Stimulated activated naive B cell treated with anti-CD40 and anti-IgM and Interleukin-4, amounts not matched to agents 10 μg/mL and 1 μg/mL and 100 μg/mL, for 72 hours (primary cell): ENCODE data around the gene CNGA1.
A peak's percentile ranks its signal among the peaks of the same experiment; 100 is the strongest.
"Not testable (repeated sequence)": the region's sequence is repeated elsewhere in the genome, so short reads cannot be mapped to it uniquely, and the experiment has no call there.

Source experiments
- ATAC-seq, 2 donors: fragments of 150-1000 bp; cut with Tn5 transposase; replicated peaks; 2 replicates each; pipeline ENCODE4 v1.10.0; 2021; ENCODE audit warnings: moderate library complexity in 1 of 2
- DNase-seq: peaks from one replicate; pipeline ENCODE4 v3.0.0; 2021
- H3K27ac Mint-ChIP-seq: one replicate; pipeline ENCODE4 v1.8.0; 2022; ENCODE audit warnings: mild to moderate bottlenecking, mixed read lengths
- H3K27me3 Mint-ChIP-seq, 2 donors: one replicate each; pipeline ENCODE4 v1.8.0; 2022; ENCODE audit warnings: mixed read lengths in 2 of 2
- H3K36me3 Mint-ChIP-seq, 2 donors: one replicate each; pipeline ENCODE4 v1.8.0; 2022; ENCODE audit warnings: mixed read lengths in 2 of 2, mild to moderate bottlenecking in 1 of 2
- H3K4me1 Mint-ChIP-seq, 2 donors: one replicate each; pipeline ENCODE4 v1.8.0; 2022; ENCODE audit warnings: mixed read lengths in 2 of 2, mild to moderate bottlenecking in 1 of 2
- H3K4me3 Mint-ChIP-seq, 2 donors: one replicate each; pipeline ENCODE4 v1.8.0; 2022; ENCODE audit warnings: mild to moderate bottlenecking in 2 of 2, mixed read lengths in 2 of 2, moderate library complexity in 1 of 2
- H3K9me3 Mint-ChIP-seq, 2 donors: one replicate each; pipeline ENCODE4 v1.8.0; 2022; ENCODE audit warnings: mixed read lengths in 2 of 2, mild to moderate bottlenecking in 1 of 2

CNGA1 gene

DNA sequence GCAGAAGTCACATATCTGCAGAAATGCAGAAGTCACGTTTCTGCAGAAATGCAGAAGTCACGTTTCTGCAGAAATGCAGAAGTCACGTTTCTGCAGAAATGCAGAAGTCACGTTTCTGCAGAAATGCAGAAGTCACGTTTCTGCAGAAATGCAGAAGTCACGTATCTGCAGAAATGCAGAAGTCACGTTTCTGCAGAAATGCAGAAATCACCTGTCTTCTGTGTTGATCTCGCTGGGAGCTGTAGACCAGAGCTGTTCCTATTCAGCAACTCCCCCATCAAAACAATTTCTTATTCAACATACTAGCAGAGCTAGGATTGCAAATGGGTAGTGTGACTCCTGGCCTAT lies 93.2 kb downstream of the CNGA1 start:
- not testable (repeated sequence) for H3K27ac Mint-ChIP-seq, DNase-seq

DNA sequence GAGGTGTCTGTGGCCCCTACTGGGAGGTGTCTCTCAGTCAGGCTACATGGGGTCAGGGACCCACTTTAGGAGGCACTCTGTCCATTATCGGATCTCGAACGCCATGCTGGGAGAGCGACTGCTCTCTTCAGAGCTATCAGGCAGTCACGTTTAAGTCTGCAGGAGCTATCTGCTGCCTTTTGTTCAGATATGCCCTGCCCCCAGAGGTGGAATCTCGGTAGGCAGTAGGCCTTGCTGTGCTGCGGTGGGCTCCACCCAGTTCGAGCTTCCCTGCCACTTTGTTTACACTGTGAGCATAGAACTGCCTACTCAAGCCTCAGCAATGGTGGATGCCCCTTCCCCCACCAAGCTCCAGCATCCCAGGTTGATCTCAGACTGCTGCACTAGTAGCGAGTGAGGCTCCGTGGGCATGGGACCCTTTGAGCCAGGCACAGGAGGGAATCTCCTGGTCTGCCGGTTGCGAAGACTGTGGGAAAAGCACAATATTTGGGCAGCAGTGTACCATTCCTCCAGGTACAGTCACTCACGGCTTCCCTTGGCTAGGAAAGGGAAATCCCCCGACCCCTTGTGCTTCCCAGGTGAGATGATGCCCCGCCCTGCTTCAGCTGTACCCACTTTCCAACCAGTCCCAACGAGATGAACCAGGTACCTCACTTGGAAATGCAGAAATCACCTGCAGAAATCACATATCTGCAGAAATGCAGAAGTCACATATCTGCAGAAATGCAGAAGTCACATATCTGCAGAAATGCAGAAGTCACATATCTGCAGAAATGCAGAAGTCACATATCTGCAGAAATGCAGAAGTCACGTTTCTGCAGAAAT lies 93.8 kb downstream of the CNGA1 start:
- not testable (repeated sequence) for H3K4me1 Mint-ChIP-seq, H3K9me3 Mint-ChIP-seq, ATAC-seq, DNase-seq, H3K27ac Mint-ChIP-seq, H3K36me3 Mint-ChIP-seq
- Mint-ChIP-seq H3K27me3 (peaks cover 8 to 20% of the 10 kb centered on the region in 2 donors), H3K4me3 (peak overlapping the region in 1 of 2 donors; percentile 18)

More for the DNA sequence above, 93.2 kb downstream of the CNGA1 start:
- H3K27me3 Mint-ChIP-seq, result peaks cover 11 to 21% of the 10 kb centered on the region in 2 donors
- not testable (repeated sequence) for H3K36me3 Mint-ChIP-seq, H3K9me3 Mint-ChIP-seq, H3K4me3 Mint-ChIP-seq, H3K4me1 Mint-ChIP-seq
- peak in 1 of 2 donors; percentile 65 for ATAC-seq

DNA sequence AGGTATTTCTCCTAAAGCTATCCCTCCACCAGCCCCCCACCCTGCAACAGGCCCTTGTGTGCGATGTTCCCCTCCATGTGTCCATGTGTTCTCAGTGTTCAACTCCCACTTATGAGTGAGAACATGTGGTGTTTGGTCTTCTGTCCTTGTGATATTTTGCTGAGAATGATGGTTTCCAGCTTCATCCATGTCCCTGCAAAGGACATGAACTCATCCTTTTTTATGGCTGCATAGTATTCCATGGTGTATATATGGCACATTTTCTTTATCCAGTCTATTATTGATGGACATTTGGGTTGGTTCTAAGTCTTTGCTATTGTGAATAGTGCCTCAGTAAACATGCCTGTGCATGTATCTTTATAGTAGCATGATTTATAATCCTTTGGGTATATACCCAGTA lies 99.3 kb downstream of the CNGA1 start:
- not testable (repeated sequence) for DNase-seq, ATAC-seq, H3K27ac Mint-ChIP-seq, H3K4me3 Mint-ChIP-seq, H3K9me3 Mint-ChIP-seq
- Mint-ChIP-seq H3K27me3 (peaks cover 0 to 12% of the 10 kb centered on the region in 2 donors), H3K36me3 (peaks cover 7 to 10% of the 10 kb centered on the region in 2 donors), H3K4me1 (peaks cover 17 to 22% of the 10 kb centered on the region in 2 donors)

- H3K36me3 Mint-ChIP-seq, result peaks cover 8 to 19% of the 10 kb centered on the region in 2 donors
- no peak for DNase-seq
- no peak for ATAC-seq
- H3K9me3 Mint-ChIP-seq, result peaks cover 6 to 7% of the 10 kb centered on the region in 2 donors
- H3K4me1 Mint-ChIP-seq, result peaks cover 20 to 22% of the 10 kb centered on the region in 2 donors
- H3K4me3 Mint-ChIP-seq, result peak overlapping the region; percentile 90 to 91
- H3K27ac Mint-ChIP-seq, result no peak overlapping the region
- H3K27me3 Mint-ChIP-seq, result peaks cover 0 to 6% of the 10 kb centered on the region in 2 donors
Measured at GRCh38 chr4:47915378-47915777, 101.1 kb downstream of the CNGA1 start.

GRCh38 chr4:47914926-47915237 lies 101.6 kb downstream of the CNGA1 start:
- Mint-ChIP-seq H3K4me1 (peaks cover 20 to 22% of the 10 kb centered on the region in 2 donors), H3K27me3 (peaks cover 0 to 6% of the 10 kb centered on the region in 2 donors), H3K9me3 (peaks cover 6 to 7% of the 10 kb centered on the region in 2 donors), H3K4me3 (peak overlapping the region; percentile 90 to 91), H3K27ac (peak overlapping the region; percentile 91), H3K36me3 (peaks cover 8 to 23% of the 10 kb centered on the region in 2 donors)
- DNase-seq (no peak), ATAC-seq (no peak)

DNA sequence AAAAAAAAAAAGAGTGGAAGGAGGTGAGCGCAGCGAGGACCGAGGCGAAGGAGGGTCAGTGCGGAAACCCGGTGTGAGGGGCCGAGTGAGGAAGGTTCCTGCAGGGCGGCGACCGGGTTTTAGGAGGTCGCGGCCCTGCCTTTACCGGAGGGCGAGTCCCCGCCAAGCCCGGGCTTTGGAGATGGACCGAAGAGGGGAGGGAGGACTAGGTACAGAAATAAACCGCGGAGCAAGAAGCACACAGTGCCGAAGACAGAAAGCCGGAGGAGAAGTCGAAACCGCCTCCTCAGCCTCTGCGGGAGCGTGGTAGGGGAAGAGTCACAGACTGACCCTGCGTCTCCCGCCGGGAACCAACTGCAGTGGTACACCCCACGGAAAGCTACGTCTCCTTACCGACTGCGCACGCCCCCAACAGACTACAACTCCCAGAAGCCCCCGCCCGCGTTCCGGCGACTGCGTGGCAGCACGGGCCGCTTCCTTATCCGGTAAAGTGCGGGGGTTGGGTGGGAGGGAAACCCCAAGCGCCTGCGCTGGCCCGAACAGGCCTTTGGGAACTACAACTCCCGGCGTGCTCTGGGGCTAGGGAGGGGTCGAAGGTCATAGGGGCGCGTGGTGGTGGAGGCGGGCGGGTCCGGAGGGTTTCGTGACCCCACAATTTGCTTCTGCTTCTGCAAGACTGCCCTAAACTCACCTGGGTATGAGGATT lies 102.1 kb downstream of the CNGA1 start, which contains the start of gene NFXL1:
TSS of gene NFXL1 (minus strand) at position 364 of the 706 bp plus-strand sequence. CDS start 380 bp downstream, outside the sequence.
- H3K4me3 Mint-ChIP-seq, result peak within 1 kb of the TSS; percentile 90 to 91
- H3K36me3 Mint-ChIP-seq, result peaks cover 8 to 23% of the 10 kb centered on the region in 2 donors
- DNase-seq (peak; percentile 93), ATAC-seq (peak; percentile 96 to 97)
- peaks cover 6 to 7% of the 10 kb centered on the region in 2 donors for H3K9me3 Mint-ChIP-seq
- peaks cover 0 to 6% of the 10 kb centered on the region in 2 donors for H3K27me3 Mint-ChIP-seq
- peak within 1 kb of the TSS; percentile 91 for H3K27ac Mint-ChIP-seq
- H3K4me1 Mint-ChIP-seq, result peaks cover 20 to 22% of the 10 kb centered on the region in 2 donors

- peaks cover 8 to 27% of the 10 kb centered on the region in 2 donors for H3K36me3 Mint-ChIP-seq
- H3K9me3 Mint-ChIP-seq, result peaks cover 6 to 7% of the 10 kb centered on the region in 2 donors
- DNase-seq, result no peak
- peaks cover 0 to 6% of the 10 kb centered on the region in 2 donors for H3K27me3 Mint-ChIP-seq
- H3K4me1 Mint-ChIP-seq, result peaks cover 20 to 22% of the 10 kb centered on the region in 2 donors
- ATAC-seq, result peak; percentile 23
- peak overlapping the region; percentile 66 for H3K27ac Mint-ChIP-seq
- H3K4me3 Mint-ChIP-seq, result peak overlapping the region; percentile 90 to 91
Measured at GRCh38 chr4:47913861-47914219, 102.6 kb downstream of the CNGA1 start.

DNA sequence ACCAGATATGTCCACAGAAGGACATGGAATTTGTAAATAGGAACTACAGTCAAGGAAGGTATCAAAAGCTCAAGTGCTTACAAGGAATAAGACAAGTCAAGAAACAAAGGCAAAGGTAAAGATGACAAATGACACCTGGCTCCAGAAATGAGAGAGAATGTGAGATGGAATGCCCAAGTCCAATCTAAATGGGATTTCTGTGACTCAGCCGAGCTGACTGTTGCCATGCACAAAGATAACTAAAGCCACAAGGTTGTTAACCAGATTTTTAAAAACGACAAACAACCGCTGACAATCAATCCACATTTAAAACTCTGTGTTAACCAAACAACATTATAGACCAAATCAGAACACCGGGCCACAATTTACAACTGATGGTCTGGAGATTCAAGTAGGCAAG lies 103.2 kb downstream of the CNGA1 start:
- peaks cover 0 to 6% of the 10 kb centered on the region in 2 donors for H3K27me3 Mint-ChIP-seq
- H3K4me3 Mint-ChIP-seq, result peak overlapping the region; percentile 90 to 91
- H3K36me3 Mint-ChIP-seq, result peaks cover 11 to 26% of the 10 kb centered on the region in 2 donors
- ATAC-seq, result no peak
- no peak for DNase-seq
- peaks cover 4 to 5% of the 10 kb centered on the region in 2 donors for H3K9me3 Mint-ChIP-seq
- H3K27ac Mint-ChIP-seq, result peak overlapping the region; percentile 66
- peaks cover 20 to 22% of the 10 kb centered on the region in 2 donors for H3K4me1 Mint-ChIP-seq

GRCh38 chr4:47907089-47907646 lies 109.3 kb downstream of the CNGA1 start:
- ATAC-seq (no peak), DNase-seq (no peak)
- Mint-ChIP-seq H3K27ac (no peak overlapping the region), H3K36me3 (peaks cover 8 to 41% of the 10 kb centered on the region in 2 donors), H3K9me3 (no peaks in the 10 kb centered on the region), H3K27me3 (no peaks in the 10 kb centered on the region), H3K4me3 (no peak overlapping the region), H3K4me1 (peaks cover 0 to 6% of the 10 kb centered on the region in 2 donors)

- DNase-seq (no peak), ATAC-seq (no peak)
- Mint-ChIP-seq H3K36me3 (peaks cover 20 to 28% of the 10 kb centered on the region in 2 donors), H3K27ac (no peak overlapping the region), H3K27me3 (no peaks in the 10 kb centered on the region), H3K4me1 (no peaks in the 10 kb centered on the region), H3K4me3 (no peak overlapping the region), H3K9me3 (no peaks in the 10 kb centered on the region)
Measured at GRCh38 chr4:47899639-47900038, 116.8 kb downstream of the CNGA1 start.

GRCh38 chr4:47891928-47892327 lies 124.6 kb downstream of the CNGA1 start:
- no peaks in the 10 kb centered on the region for H3K9me3 Mint-ChIP-seq
- H3K4me1 Mint-ChIP-seq, result no peaks in the 10 kb centered on the region
- H3K4me3 Mint-ChIP-seq, result no peak overlapping the region
- ATAC-seq (no peak), DNase-seq (no peak)
- H3K36me3 Mint-ChIP-seq, result peaks cover 32 to 41% of the 10 kb centered on the region in 2 donors
- no peak overlapping the region for H3K27ac Mint-ChIP-seq
- H3K27me3 Mint-ChIP-seq, result no peaks in the 10 kb centered on the region
